CD4-positive, alpha-beta memory T cell (primary cell): ENCODE measurements around the gene AKT1S1. TPM values are rescaled to one million over a fixed set of nuclear protein-coding genes. Genes with fewer than 3 reads are reported as not detected.

Experiments used
- CTCF ChIA-PET: fragments of 350-600 bp; sonication (Branson Sonifier 250); formaldehyde crosslinking; loops from one replicate; lab custom pipeline; 2021; ENCODE audit warnings: inconsistent platforms; ENCODE audit not compliant: partially characterized antibody; lab: Charles Lee
- POLR2A ChIA-PET: fragments of 350-600 bp; sonication (Branson Sonifier 250); formaldehyde crosslinking; loops from one replicate; lab custom pipeline; 2021; ENCODE audit not compliant: partially characterized antibody; lab: Charles Lee
- DNase-seq, 5 donors: peaks; one replicate each; pipeline versions ENCODE4 v3.0.0 to v3.0.0-alpha.2; 2020 to 2022; ENCODE audit warnings: mixed read lengths in 1 of 5
- H3K27ac ChIP-seq: one replicate; pipeline ENCODE4 v1.7.0; 2013; ENCODE audit warnings: low read depth, low read length
- H3K27me3 ChIP-seq: 2 replicates; pipeline ENCODE4 v1.7.0; 2013; ENCODE audit warnings: mild to moderate bottlenecking, low read length, moderate library complexity; ENCODE audit not compliant: insufficient read depth
- H3K36me3 ChIP-seq: 2 replicates; pipeline ENCODE4 v1.7.0; 2013; ENCODE audit warnings: mild to moderate bottlenecking, low read length, moderate library complexity; ENCODE audit not compliant: insufficient read depth
- H3K4me1 ChIP-seq: 2 replicates; pipeline ENCODE4 v1.7.0; 2013; ENCODE audit warnings: mild to moderate bottlenecking, low read length, moderate library complexity; ENCODE audit not compliant: insufficient read depth
- H3K4me3 ChIP-seq, 2 donors: one replicate each; pipeline ENCODE4 v1.7.0; 2013; ENCODE audit warnings: low read length in 2 of 2, mild to moderate bottlenecking in 1 of 2
- H3K9me3 ChIP-seq, 2 donors: one replicate each; pipeline ENCODE4 v1.7.0; 2013; ENCODE audit warnings: low read length in 2 of 2, control low read depth in 1 of 2; ENCODE audit not compliant: control insufficient read depth in 1 of 2
- H3K27ac Mint-ChIP-seq, 7 donors: one replicate each; pipeline ENCODE4 v1.8.0; 2020 to 2021; ENCODE audit warnings: mixed read lengths in 7 of 7, mild to moderate bottlenecking in 6 of 7, inconsistent platforms in 3 of 7, moderate library complexity in 3 of 7
- H3K27me3 Mint-ChIP-seq, 2 donors: one replicate each; pipeline ENCODE4 v1.8.0; 2020 to 2021; ENCODE audit warnings: mixed read lengths in 2 of 2
- H3K36me3 Mint-ChIP-seq, 2 donors: one replicate each; pipeline ENCODE4 v1.8.0; 2020 to 2021; ENCODE audit warnings: mixed read lengths in 2 of 2, inconsistent platforms in 1 of 2, mild to moderate bottlenecking in 1 of 2
- H3K4me1 Mint-ChIP-seq, 4 donors: one replicate each; pipeline ENCODE4 v1.8.0; 2020 to 2021; ENCODE audit warnings: mixed read lengths in 4 of 4, mild to moderate bottlenecking in 1 of 4
- H3K4me3 Mint-ChIP-seq, 8 donors: one replicate each; pipeline ENCODE4 v1.8.0; 2020 to 2021; ENCODE audit warnings: mixed read lengths in 8 of 8, mild to moderate bottlenecking in 7 of 8, moderate library complexity in 6 of 8, inconsistent platforms in 3 of 8
- H3K9me3 Mint-ChIP-seq, 8 donors: one replicate each; pipeline ENCODE4 v1.8.0; 2020 to 2021; ENCODE audit warnings: mixed read lengths in 8 of 8, mild to moderate bottlenecking in 5 of 8, inconsistent platforms in 3 of 8, moderate library complexity in 1 of 8
- intact Hi-C: fragments of 100-400 bp; cut with micrococcal nuclease; formaldehyde crosslinking; loops from one replicate; pipeline ENCODE4 v1.15.1; 2023
- polyA plus RNA-seq, 2 donors: library from polyadenylated mRNA; unstranded; fragments of 300-500 nt; fragmentation: Illumina TruSeq; gene quantifications; one replicate each; pipeline ENCODE4 v1.2.3, GENCODE V29; 2021
- total RNA-seq, 2 experiments: library from RNA; stranded (reverse); gene quantifications; one replicate each; pipeline ENCODE4 v1.2.3, GENCODE V29; 2021

AKT1S1 gene
- total and polyA plus RNA-seq, 4 experiments from 2014 or later: 2.5 to 20.2 (median 12.2) TPM

DNA sequence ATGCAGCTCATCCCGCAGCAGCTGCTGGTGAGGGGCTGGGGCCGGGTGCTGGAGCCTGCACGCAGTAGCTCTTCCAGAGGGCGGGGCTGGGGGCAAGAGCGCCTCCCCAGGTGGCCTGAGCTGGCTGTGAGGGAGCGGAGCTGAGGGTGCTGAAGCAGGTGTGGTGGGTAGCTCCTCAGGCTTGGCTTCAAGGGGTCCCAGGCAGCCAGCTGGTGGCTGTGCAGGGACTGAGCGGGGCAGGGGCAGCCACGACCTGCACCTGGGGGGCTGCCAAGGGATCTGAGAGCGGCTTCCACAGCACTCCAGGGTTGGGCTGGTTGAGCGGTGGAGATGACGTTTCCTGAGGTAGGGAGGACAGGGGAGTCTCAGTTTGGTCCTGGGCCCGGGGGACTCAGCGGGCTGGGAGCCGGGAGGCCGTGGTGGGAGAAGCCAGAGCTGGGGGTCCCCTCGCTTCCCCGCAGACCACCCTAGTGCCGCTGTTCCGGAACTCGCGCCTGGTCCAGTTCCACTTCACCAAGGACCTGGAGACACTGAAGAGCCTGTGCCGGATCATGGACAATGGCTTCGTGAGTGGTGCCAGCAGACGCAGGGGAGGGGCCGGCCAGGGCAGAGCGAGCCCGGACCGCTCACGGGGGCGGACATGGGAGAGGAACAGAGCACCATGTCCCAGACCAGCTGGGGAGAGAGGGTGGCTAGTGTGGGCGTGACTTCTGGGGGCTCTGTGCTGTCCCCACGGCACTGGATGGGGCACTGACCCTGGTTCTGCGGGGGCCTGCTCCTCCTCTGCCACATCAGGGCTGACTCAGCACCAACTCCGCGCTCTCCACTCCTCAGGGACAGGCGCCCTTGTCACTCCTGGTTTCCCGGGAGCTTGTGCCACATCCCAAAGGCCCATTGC, 18.8 kb downstream of the AKT1S1 start:
- Mint-ChIP-seq H3K4me1 (peaks cover 4 to 10% (median 8%) of the 10 kb centered on the region in 4 donors), H3K36me3 (peaks cover 3 to 26% of the 10 kb centered on the region in 2 donors), H3K27me3 (no peaks in the 10 kb centered on the region), H3K4me3 (no peak overlapping the region), H3K9me3 (no peaks in the 10 kb centered on the region), H3K27ac (no peak overlapping the region)
- DNase-seq: peak in 1 of 5 donors; percentile 24
- Histone ChIP-seq H3K27me3 (no peaks in the 10 kb centered on the region), H3K4me3 (no peak overlapping the region), H3K27ac (no peak overlapping the region), H3K36me3 (peaks cover 13% of the 10 kb centered on the region), H3K4me1 (peaks cover 6% of the 10 kb centered on the region), H3K9me3 (no peaks in the 10 kb centered on the region)
- ChIA-PET POLR2A (interaction anchor here (1.2 to 12.2 kb wide), 2 partner anchors 8 to 9 kb away, joined by 4 to 173 read pairs; partner anchors contain the start of genes PNKP and PTOV1), CTCF (no interaction called here)
- intact Hi-C loops: no loop called here

DNA sequence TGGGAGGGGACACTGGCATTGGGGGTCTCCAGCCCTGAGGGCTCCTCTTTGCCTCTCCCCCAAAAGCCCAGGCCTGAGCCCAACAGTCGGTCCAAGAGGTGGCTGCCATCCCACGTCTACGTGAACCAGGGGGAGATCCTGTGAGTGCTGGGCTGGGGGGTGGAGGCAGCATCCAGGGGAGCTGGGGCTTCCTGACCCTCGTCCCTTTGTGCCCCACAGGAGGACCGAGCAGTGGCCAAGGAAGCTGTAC, 19.4 kb downstream of the AKT1S1 start:
- H3K27me3 ChIP-seq: no peaks in the 10 kb centered on the region
- H3K27ac ChIP-seq: no peak overlapping the region
- peaks cover 10% of the 10 kb centered on the region for H3K36me3 ChIP-seq
- H3K4me3 ChIP-seq: no peak overlapping the region
- Mint-ChIP-seq H3K4me3 (no peak overlapping the region), H3K4me1 (peaks cover 3 to 10% (median 8%) of the 10 kb centered on the region in 4 donors), H3K27ac (peak overlapping the region in 1 of 7 donors; percentile 42), H3K9me3 (no peaks in the 10 kb centered on the region), H3K36me3 (peaks cover 0 to 23% of the 10 kb centered on the region in 2 donors), H3K27me3 (no peaks in the 10 kb centered on the region)
- POLR2A ChIA-PET: interaction anchor here (0.5 to 12.2 kb wide), 2 partner anchors 9 to 14 kb away, joined by 5 to 173 read pairs; partner anchors contain the start of gene PNKP
- intact Hi-C loops: no loop called here
- DNase-seq: peak in 1 of 5 donors; percentile 32
- no peaks in the 10 kb centered on the region for H3K9me3 ChIP-seq
- CTCF ChIA-PET: no interaction called here
- peaks cover 11% of the 10 kb centered on the region for H3K4me1 ChIP-seq

GRCh38 chr19:49857061-49857837, 19.9 kb downstream of the AKT1S1 start:
- ChIA-PET POLR2A (interaction anchor here (0.5 to 12.2 kb wide), 2 partner anchors 10 to 13 kb away, joined by 5 to 173 read pairs; partner anchors contain the start of gene PNKP), CTCF (no interaction called here)
- Histone ChIP-seq H3K27me3 (no peaks in the 10 kb centered on the region), H3K27ac (no peak overlapping the region), H3K4me3 (no peak overlapping the region), H3K9me3 (no peaks in the 10 kb centered on the region), H3K36me3 (peaks cover 10% of the 10 kb centered on the region), H3K4me1 (peaks cover 16% of the 10 kb centered on the region)
- no peak for DNase-seq
- H3K27me3 Mint-ChIP-seq: no peaks in the 10 kb centered on the region
- H3K4me3 Mint-ChIP-seq: no peak overlapping the region
- peak overlapping the region in 1 of 7 donors; percentile 42 for H3K27ac Mint-ChIP-seq
- H3K4me1 Mint-ChIP-seq: peaks cover 8 to 15% (median 13%) of the 10 kb centered on the region in 4 donors
- intact Hi-C loops: no loop called here
- peaks cover 0 to 26% of the 10 kb centered on the region in 2 donors for H3K36me3 Mint-ChIP-seq
- H3K9me3 Mint-ChIP-seq: peaks cover 0 to under 1% (median 0%) of the 10 kb centered on the region in 8 donors

DNA sequence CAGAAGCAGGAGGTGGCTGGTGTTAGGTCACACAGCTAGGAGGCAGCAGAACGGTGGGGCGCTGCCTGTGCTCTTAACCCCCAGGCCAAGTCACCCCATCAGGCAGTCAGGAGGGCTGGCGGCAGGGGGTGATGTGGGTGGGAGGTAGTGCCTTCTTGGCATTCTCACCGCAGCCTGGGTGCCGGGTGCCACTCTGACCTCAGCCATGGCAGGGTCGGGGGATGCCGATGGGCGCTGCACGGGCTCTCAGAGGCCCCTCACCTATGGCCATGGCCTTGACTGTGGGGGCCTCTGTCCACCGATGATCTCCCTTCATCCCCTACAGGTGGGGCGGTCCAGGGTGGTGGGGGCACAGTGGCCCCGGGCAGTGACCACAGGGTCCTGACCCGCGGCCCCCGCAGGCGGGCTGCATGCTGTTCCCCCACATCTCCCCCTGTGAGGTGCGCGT, 20.6 kb downstream of the AKT1S1 start:
- Mint-ChIP-seq H3K4me3 (no peak overlapping the region), H3K9me3 (peaks cover 0 to 1% (median 0%) of the 10 kb centered on the region in 8 donors), H3K27ac (no peak overlapping the region), H3K36me3 (peaks cover 0 to 27% of the 10 kb centered on the region in 2 donors), H3K27me3 (no peaks in the 10 kb centered on the region), H3K4me1 (peaks cover 11 to 19% (median 17%) of the 10 kb centered on the region in 4 donors)
- peaks cover 10% of the 10 kb centered on the region for H3K36me3 ChIP-seq
- POLR2A ChIA-PET: interaction anchor here (12.2 kb wide), 1 partner anchor 10 kb away, joined by 173 read pairs; the partner anchor contains the start of gene PNKP
- H3K4me1 ChIP-seq: peaks cover 21% of the 10 kb centered on the region
- no peak overlapping the region for H3K27ac ChIP-seq
- CTCF ChIA-PET: no interaction called here
- H3K27me3 ChIP-seq: no peaks in the 10 kb centered on the region
- H3K9me3 ChIP-seq: no peaks in the 10 kb centered on the region
- no peak for DNase-seq
- intact Hi-C loops: no loop called here
- H3K4me3 ChIP-seq: no peak overlapping the region

GRCh38 chr19:49855676-49856573, 21.2 kb downstream of the AKT1S1 start:
- Mint-ChIP-seq H3K27ac (peak overlapping the region in 3 of 7 donors; percentile 43 to 79 (median 46)), H3K9me3 (peaks cover 0 to 1% (median 0%) of the 10 kb centered on the region in 8 donors), H3K4me3 (peak overlapping the region in 1 of 8 donors; percentile 43), H3K36me3 (peaks cover 0 to 25% of the 10 kb centered on the region in 2 donors), H3K4me1 (peaks cover 11 to 19% (median 17%) of the 10 kb centered on the region in 4 donors), H3K27me3 (no peaks in the 10 kb centered on the region)
- ChIA-PET POLR2A (interaction anchor here (12.2 kb wide), 1 partner anchor 11 kb away, joined by 173 read pairs; the partner anchor contains the start of gene PNKP), CTCF (no interaction called here)
- H3K4me1 ChIP-seq: peaks cover 21% of the 10 kb centered on the region
- no peak overlapping the region for H3K4me3 ChIP-seq
- no peak overlapping the region for H3K27ac ChIP-seq
- DNase-seq: no peak
- intact Hi-C loops: no loop called here
- H3K9me3 ChIP-seq: no peaks in the 10 kb centered on the region
- H3K36me3 ChIP-seq: peaks cover 6% of the 10 kb centered on the region
- no peaks in the 10 kb centered on the region for H3K27me3 ChIP-seq

DNA sequence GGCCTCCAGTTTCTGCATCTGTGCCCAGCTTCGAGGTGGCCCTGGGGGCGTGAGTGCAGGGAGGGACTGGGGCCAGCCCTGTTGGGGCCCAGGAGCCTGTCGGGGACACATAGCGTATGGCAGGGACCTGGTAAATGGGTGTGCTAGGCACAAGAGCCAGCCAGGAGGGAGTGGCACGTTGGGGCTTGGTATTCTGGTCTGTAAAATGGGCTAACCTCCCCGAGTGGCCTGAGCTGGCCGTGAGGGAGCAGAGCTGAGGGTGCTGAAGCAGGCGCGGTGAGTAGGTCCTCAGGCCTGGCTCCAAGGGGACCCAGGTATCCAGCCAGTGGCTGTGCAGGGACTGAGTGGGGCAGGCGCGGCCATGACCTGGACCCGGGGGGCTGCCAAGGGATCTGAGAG, 21.9 kb downstream of the AKT1S1 start:
- DNase-seq: no peak
- Histone ChIP-seq H3K4me1 (peaks cover 22% of the 10 kb centered on the region), H3K27ac (no peak overlapping the region), H3K9me3 (no peaks in the 10 kb centered on the region), H3K36me3 (no peaks in the 10 kb centered on the region), H3K27me3 (no peaks in the 10 kb centered on the region), H3K4me3 (no peak overlapping the region)
- Mint-ChIP-seq H3K4me1 (peaks cover 11 to 25% (median 17%) of the 10 kb centered on the region in 4 donors), H3K4me3 (no peak overlapping the region), H3K27me3 (no peaks in the 10 kb centered on the region), H3K27ac (peak overlapping the region in 3 of 7 donors; percentile 29 to 74 (median 46)), H3K9me3 (peaks cover 0 to 1% (median 0%) of the 10 kb centered on the region in 8 donors), H3K36me3 (peaks cover 0 to 26% of the 10 kb centered on the region in 2 donors)
- CTCF ChIA-PET: no interaction called here
- POLR2A ChIA-PET: interaction anchor here (6.2 to 12.2 kb wide), 2 partner anchors 12 to 42 kb away, joined by 53 to 173 read pairs; partner anchors contain the start of genes FUZ and PNKP
- intact Hi-C loops: no loop called here
